ENCODE measurements around the gene UPK3B.
"Not testable (repeated sequence)": the region's sequence is repeated elsewhere in the genome, so short reads cannot be mapped to it uniquely, and the experiment has no call there.

- TF ChIP-seq CTCF (conservative IDR thresholded peaks at IDR 0.05; ENCODE audit: low read length); EZH2phosphoT487 (IDR thresholded peaks at IDR 0.05; ENCODE audit: borderline replicate concordance, low read depth, low read length): not testable (repeated sequence)
Observed at GRCh38 chr7:76502224-76502623, 8.1 kb upstream of the UPK3B start.

Data from OCI-LY7 (cell line).